ENCODE results near the gene HPCA.

The HPCA gene

DNA sequence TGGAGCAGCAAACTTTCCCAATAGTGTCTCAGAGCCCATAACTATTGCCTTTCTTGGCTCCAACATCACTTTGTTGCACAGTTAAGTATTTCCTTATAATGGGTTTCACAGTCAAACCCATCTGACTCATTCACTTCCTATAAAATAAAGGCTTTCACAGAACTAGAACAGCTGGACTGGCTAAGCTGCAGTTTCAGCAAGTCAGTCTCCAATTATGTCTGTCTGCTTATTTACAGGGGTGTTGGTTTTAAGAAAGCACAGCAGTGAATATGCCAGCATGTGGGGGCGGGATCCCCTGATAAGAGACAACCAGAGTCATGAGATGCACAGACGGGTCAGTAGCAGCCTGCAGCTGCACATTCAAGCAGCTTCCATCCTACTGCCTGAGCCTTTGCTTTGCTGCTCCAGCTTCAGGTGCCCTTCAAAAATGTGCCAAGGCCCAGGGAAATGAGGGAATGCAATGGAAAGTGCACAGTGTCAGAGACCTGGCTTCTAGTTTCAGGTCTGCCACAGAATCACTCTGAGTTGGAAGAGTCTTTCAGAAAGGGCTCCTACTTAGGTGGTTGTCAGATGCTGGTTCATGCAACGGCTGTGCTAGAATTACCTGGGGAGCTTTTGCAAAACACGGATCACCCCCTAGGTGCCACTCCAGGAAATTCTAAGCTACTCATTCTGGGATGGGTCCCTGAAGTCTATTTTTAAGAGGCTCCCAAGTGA, 53.5 kb downstream of the HPCA start:
- DNase-seq, result no peak

DNA sequence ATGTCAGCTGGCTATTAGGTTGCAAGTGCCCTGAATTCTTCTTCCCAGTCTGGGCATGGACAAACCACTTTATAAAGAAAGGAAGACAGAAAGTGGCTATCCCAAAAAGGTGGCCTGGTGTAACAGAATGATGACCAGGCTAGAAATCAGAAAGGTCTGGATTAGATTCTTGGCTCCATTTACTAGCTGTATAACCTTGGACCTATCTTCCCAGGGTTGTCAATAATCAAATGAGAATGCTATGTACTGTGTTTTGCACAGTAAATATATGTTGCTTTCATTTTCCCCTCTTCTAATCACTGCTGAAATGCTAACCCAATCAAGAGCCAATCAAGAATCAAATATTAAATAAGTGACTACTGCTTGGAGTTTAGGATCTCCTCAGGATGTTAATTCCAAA, 57.9 kb downstream of the HPCA start:
- DNase-seq, result no peak
